ENCODE data around the gene SEC22B.
A peak's percentile ranks its signal among the peaks of the same experiment; 100 is the strongest.
"Not testable (repeated sequence)": the region's sequence is repeated elsewhere in the genome, so short reads cannot be mapped to it uniquely, and the experiment has no call there.

The SEC22B gene

GRCh38 chr1:120176092-120176855 lies at the start of gene SEC22B:
SEC22B (minus strand) TSS chr1:120176520; CDS start chr1:120176381, 139 bp downstream.
- Histone ChIP-seq H3K27me3 (ENCODE audit: control insufficient read depth, insufficient read depth, low read length) (no peaks in the 10 kb centered on the region), H3K4me3 (ENCODE audit: low read length) (peak within 1 kb of the TSS; percentile 58), H3K27ac (ENCODE audit: low read length) (no peak within 1 kb of the TSS), H3K9me3 (ENCODE audit: control insufficient read depth, insufficient read depth, low read length) (no peaks in the 10 kb centered on the region), H3K36me3 (ENCODE audit: control insufficient read depth, insufficient read depth, low read length) (no peaks in the 10 kb centered on the region), H3K4me1 (ENCODE audit: control insufficient read depth, insufficient read depth, low read length) (no peaks in the 10 kb centered on the region)
- peak; percentile 94 for DNase-seq (ENCODE audit: low read depth, low spot score)
- WGBS (ENCODE audit: insufficient coverage, insufficient read length), result no CpG with 5 or more reads among the region's 39 CpGs

DNA sequence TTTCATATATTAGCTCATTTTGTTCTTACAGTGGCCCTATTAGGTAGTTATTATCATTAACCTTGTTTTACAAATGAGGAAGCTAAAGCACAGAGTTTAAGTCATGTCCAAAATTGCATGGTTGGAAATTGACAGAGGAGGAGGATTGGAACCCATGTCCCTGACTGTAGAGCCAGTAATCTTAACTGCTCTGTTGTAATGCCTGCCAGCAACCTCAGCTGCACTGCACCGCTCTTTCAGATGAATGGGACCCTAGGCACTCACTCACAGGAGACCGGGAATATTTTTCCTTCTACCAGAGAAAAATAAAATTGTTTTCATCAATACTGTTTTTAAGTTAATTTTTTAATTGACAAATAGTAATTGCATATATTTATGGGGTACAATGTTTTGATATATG lies 41.6 kb upstream of the SEC22B start:
- not testable (repeated sequence) for H3K27me3 ChIP-seq (ENCODE audit: control insufficient read depth, insufficient read depth, low read length); H3K27ac ChIP-seq (ENCODE audit: low read length); H3K9me3 ChIP-seq (ENCODE audit: control insufficient read depth, insufficient read depth, low read length); DNase-seq (ENCODE audit: low read depth, low spot score); H3K4me1 ChIP-seq (ENCODE audit: control insufficient read depth, insufficient read depth, low read length); H3K36me3 ChIP-seq (ENCODE audit: control insufficient read depth, insufficient read depth, low read length); H3K4me3 ChIP-seq (ENCODE audit: low read length)
- no CpG with 5 or more reads among the region's 2 CpGs for WGBS (ENCODE audit: insufficient coverage, insufficient read length)

DNA sequence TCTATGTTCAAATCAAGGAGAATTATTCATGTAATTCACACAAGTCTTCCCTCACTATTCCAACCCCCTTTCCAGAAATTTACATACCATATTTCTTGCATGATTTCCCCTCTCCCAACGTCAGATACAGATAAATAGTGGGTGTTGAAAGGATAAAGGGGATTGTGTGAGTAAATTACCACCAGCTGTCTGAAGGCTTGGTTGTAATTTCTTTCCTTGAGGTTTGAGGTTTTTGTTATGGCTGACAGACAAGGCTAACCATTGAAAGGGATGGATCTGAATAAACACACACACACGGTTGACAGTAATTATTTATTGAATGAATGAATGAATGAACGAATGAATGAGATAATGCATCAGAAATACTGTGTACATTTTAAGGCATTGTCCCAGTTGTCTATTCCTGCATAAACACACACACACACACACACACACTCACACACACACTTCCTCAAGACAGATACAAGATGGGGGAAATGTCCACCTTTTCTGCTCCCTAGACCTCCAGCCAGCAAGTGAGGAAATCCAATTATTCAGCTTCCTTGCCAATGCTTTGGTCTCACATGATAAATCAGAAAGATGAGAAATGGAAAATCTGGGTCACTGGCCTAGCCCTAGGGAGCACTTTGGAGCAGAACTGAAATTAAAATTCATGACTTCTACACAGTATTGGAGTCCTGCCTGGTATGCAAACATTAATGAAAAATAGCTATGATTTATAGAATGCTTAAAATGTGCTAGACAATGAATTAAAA lies 41.0 kb upstream of the SEC22B start:
- H3K4me3 ChIP-seq (ENCODE audit: low read length); H3K27me3 ChIP-seq (ENCODE audit: control insufficient read depth, insufficient read depth, low read length); H3K27ac ChIP-seq (ENCODE audit: low read length); H3K9me3 ChIP-seq (ENCODE audit: control insufficient read depth, insufficient read depth, low read length); H3K4me1 ChIP-seq (ENCODE audit: control insufficient read depth, insufficient read depth, low read length); H3K36me3 ChIP-seq (ENCODE audit: control insufficient read depth, insufficient read depth, low read length); DNase-seq (ENCODE audit: low read depth, low spot score): not testable (repeated sequence)
- WGBS (ENCODE audit: insufficient coverage, insufficient read length), result no CpG with 5 or more reads among the region's 3 CpGs

GRCh38 chr1:120213606-120214005 lies 37.3 kb upstream of the SEC22B start:
- H3K27ac ChIP-seq (ENCODE audit: low read length); DNase-seq (ENCODE audit: low read depth, low spot score); H3K36me3 ChIP-seq (ENCODE audit: control insufficient read depth, insufficient read depth, low read length); H3K27me3 ChIP-seq (ENCODE audit: control insufficient read depth, insufficient read depth, low read length); H3K4me3 ChIP-seq (ENCODE audit: low read length); H3K4me1 ChIP-seq (ENCODE audit: control insufficient read depth, insufficient read depth, low read length); H3K9me3 ChIP-seq (ENCODE audit: control insufficient read depth, insufficient read depth, low read length): not testable (repeated sequence)
- WGBS (ENCODE audit: insufficient coverage, insufficient read length), result no CpG with 5 or more reads among the region's 2 CpGs

GRCh38 chr1:120210754-120211153 lies 34.4 kb upstream of the SEC22B start:
- H3K4me3 ChIP-seq (ENCODE audit: low read length); H3K27me3 ChIP-seq (ENCODE audit: control insufficient read depth, insufficient read depth, low read length); H3K27ac ChIP-seq (ENCODE audit: low read length); DNase-seq (ENCODE audit: low read depth, low spot score); H3K36me3 ChIP-seq (ENCODE audit: control insufficient read depth, insufficient read depth, low read length); H3K4me1 ChIP-seq (ENCODE audit: control insufficient read depth, insufficient read depth, low read length); H3K9me3 ChIP-seq (ENCODE audit: control insufficient read depth, insufficient read depth, low read length): not testable (repeated sequence)
- WGBS (ENCODE audit: insufficient coverage, insufficient read length), result no CpG with 5 or more reads among the region's 6 CpGs

DNA sequence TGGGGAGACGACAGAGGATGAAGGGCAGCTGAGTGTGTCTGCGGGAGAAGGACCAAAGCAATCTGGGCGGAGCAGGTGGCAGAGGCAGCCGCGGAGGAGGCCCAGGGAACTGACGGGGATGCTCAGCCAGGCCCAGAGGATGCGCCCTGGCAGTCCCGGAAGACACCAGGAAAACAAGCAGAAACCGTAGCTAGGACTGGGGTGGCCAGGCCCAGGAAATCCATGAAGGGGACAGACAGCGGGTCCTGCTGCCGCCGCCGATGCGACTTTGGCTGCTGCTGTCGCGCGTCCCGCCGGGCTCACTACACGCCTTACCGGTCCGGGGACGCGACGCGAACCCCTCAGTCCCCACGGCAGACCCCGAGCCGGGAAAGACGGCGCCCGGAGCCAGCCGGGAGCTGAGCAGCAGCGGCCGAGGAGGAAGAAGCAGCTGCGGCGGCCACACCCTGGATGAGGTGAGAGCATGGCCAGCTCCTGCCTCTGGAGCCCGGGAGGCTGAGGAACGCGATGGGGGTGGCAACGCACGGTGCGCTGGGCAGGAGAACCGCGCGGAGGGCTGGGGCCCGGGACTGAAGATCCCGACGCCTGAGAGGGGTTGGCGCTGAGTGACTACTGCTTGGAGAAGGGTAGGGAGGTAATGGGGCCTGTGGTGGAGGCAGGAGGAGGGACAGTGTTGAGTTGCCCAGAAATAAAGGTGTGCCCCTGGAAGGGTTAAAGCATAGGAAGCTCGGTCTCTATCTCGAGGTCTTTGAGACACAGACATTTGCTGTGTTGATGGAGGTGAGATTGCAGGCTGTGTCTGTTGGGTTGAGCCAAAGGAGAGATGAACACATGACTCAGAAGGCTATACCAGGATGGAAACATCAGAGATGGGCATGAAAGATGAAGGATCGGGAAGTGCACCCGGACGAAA lies 20.8 kb upstream of the SEC22B start:
- not testable (repeated sequence) for H3K4me1 ChIP-seq (ENCODE audit: control insufficient read depth, insufficient read depth, low read length); H3K27me3 ChIP-seq (ENCODE audit: control insufficient read depth, insufficient read depth, low read length); H3K27ac ChIP-seq (ENCODE audit: low read length); H3K9me3 ChIP-seq (ENCODE audit: control insufficient read depth, insufficient read depth, low read length); DNase-seq (ENCODE audit: low read depth, low spot score); H3K36me3 ChIP-seq (ENCODE audit: control insufficient read depth, insufficient read depth, low read length)
- no CpG with 5 or more reads among the region's 55 CpGs for WGBS (ENCODE audit: insufficient coverage, insufficient read length)
- H3K4me3 ChIP-seq (ENCODE audit: low read length), result peak overlapping the region; percentile 30; the same call in 1 of the 2 replicates

DNA sequence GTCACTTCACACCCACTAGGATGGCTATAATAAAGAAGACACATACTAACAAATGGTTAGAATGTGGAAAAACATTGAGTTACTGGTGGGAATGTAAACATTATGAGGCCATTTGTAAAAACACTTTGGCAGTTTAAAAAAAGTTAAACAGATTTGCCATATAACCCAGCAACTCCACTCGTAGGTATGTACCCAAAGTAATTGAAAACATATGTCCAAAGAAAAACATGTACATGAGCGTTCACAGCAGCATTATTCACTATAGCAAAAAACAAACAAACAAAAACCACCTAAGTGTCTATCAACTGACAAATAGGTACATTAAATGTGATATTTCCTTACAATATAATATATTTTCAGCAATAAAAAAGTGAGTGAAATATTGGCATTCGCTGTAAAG lies 12.3 kb upstream of the SEC22B start:
- H3K4me3 ChIP-seq (ENCODE audit: low read length); DNase-seq (ENCODE audit: low read depth, low spot score); H3K36me3 ChIP-seq (ENCODE audit: control insufficient read depth, insufficient read depth, low read length); H3K9me3 ChIP-seq (ENCODE audit: control insufficient read depth, insufficient read depth, low read length); H3K27me3 ChIP-seq (ENCODE audit: control insufficient read depth, insufficient read depth, low read length); H3K4me1 ChIP-seq (ENCODE audit: control insufficient read depth, insufficient read depth, low read length); H3K27ac ChIP-seq (ENCODE audit: low read length): not testable (repeated sequence)
- no CpG with 5 or more reads among the region's 3 CpGs for WGBS (ENCODE audit: insufficient coverage, insufficient read length)

GRCh38 chr1:120182176-120182707 lies 5.9 kb upstream of the SEC22B start:
- not testable (repeated sequence) for H3K36me3 ChIP-seq (ENCODE audit: control insufficient read depth, insufficient read depth, low read length); H3K27ac ChIP-seq (ENCODE audit: low read length); H3K27me3 ChIP-seq (ENCODE audit: control insufficient read depth, insufficient read depth, low read length); DNase-seq (ENCODE audit: low read depth, low spot score); H3K4me3 ChIP-seq (ENCODE audit: low read length); H3K4me1 ChIP-seq (ENCODE audit: control insufficient read depth, insufficient read depth, low read length); H3K9me3 ChIP-seq (ENCODE audit: control insufficient read depth, insufficient read depth, low read length)
- no CpG with 5 or more reads among the region's 2 CpGs for WGBS (ENCODE audit: insufficient coverage, insufficient read length)

- not testable (repeated sequence) for H3K27ac ChIP-seq (ENCODE audit: low read length); H3K4me3 ChIP-seq (ENCODE audit: low read length); H3K36me3 ChIP-seq (ENCODE audit: control insufficient read depth, insufficient read depth, low read length); H3K9me3 ChIP-seq (ENCODE audit: control insufficient read depth, insufficient read depth, low read length); DNase-seq (ENCODE audit: low read depth, low spot score); H3K27me3 ChIP-seq (ENCODE audit: control insufficient read depth, insufficient read depth, low read length); H3K4me1 ChIP-seq (ENCODE audit: control insufficient read depth, insufficient read depth, low read length)
- WGBS (ENCODE audit: insufficient coverage, insufficient read length), result no CpG with 5 or more reads among the region's 29 CpGs
Observed at GRCh38 chr1:120179811-120180690, 3.7 kb upstream of the SEC22B start.
